ENCODE data around the gene EPB42.

Gene EPB42

DNA sequence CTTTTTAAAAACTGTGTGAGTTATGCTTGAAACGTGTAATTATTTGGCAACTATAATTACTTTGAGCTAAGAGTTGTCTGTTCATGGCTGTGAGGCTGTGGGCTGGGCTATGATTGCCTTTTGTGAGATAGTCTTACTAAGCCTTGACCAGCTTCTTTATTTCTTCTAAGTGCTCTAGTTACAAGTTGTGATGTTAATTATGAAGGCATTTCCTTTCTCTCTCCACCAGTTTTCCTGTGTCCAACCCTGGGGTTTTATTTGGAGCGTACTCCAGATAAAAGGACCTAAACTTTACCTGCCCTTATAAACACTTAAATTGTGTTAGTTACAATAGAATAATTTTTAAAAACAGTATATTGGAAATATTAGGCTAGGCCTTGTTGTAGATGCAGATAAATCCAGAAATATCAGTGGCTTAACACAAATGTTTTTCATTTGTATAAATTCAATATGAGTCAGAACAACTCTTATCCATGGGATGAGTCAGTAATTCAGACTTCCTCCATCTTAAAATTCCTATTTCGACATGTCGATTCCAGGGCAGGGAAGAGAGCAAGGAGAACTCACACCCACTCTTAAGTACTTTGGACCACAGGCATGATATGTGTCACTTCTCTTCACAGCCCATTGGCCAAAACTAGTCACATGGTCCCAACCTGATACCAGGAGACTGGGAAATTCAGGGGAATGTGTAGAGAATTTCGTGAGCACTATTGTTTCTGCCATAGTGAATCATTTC lies 70.5 kb downstream of the EPB42 start:
- no peak for FAIRE-seq
- no peak for TF ChIP-seq TAF1 (IDR thresholded peaks at IDR 0.05; ENCODE audit: low read depth, low read length)
- no peak for TF ChIP-seq POLR2AphosphoS5 (IDR thresholded peaks at IDR 0.05; ENCODE audit: low read depth, low read length)
- TF ChIP-seq POLR2A (IDR thresholded peaks at IDR 0.05; ENCODE audit: low read depth, low read length) = no peak
- no peak for TF ChIP-seq PAX5 (IDR thresholded peaks at IDR 0.05; ENCODE audit: insufficient read depth, low read length, severe bottlenecking)
- TF ChIP-seq POU2F2 (IDR thresholded peaks at IDR 0.05; ENCODE audit: low read depth, low read length) = no peak
- no peak for TF ChIP-seq SPI1 (IDR thresholded peaks at IDR 0.05; ENCODE audit: low read depth, low read length)
- DNase-seq (ENCODE audit: insufficient read length, low spot score) = no peak

Measured in GM12891 (cell line).